Measurements from ENCODE around the gene PHF13.

Gene PHF13

DNA sequence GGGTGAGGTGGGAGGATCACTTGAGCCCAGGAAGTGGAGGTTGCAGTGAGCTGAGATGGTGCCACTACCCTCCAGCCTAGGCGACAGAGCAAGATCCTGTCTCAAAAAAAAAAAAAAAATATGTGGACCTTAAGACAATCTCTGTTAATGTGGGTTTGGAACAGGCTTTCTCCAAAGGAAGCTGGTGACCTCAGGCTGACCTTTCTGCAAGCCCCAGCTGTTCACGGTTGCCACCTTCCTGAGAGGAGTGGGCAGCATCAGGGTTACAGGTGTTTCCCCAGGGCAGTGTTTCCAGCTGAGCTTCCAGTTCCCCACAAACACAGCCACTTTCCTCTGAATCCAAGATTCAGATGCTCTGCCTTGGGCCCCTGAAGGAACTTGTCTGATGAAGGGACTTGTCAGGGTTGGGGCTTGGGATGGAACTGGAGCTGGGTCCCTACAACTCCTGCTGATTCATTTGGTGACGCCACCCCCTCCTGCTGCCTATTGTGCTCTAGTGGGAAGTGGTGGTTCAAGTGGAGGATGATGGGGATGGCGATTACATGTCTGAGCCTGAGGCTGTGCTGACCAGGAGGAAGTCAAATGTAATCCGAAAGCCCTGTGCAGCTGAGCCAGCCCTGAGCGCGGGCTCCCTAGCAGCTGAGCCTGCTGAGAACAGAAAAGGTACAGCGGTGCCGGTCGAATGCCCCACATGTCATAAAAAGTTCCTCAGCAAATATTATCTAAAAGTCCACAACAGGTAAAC lies 31.8 kb upstream of the PHF13 start:
- Histone ChIP-seq H3K9ac (ENCODE audit: low read depth, low read length) (no peak overlapping the region), H3K9me3 (ENCODE audit: control insufficient read depth, insufficient read depth, low read length) (no peaks in the 10 kb centered on the region), H3K36me3 (ENCODE audit: insufficient read depth, low read length) (peaks cover 4% of the 10 kb centered on the region; the same call in 1 of the 2 replicates), H3K4me1 (ENCODE audit: insufficient read depth, low read length) (no peaks in the 10 kb centered on the region; the same call in 1 of the 2 replicates)

DNA sequence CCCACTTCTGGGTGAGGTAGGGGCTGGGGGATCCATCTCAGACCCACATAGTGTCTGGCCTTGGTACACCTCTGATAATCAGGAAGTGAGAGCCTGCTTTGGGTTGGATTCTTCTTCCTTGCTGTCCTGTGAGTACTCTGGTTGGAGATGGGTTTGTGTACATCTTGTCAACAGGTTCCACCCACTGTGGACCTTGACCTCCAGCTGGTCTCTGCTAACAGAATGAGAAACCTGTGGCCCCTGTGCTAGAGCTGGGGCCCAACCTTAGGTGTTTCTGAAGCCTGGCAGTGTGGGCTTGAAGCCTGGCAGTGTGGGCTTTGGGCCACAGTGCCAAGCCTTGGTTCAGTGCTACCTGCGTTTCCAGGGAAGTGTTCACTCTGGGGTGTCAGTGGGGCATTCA lies 31.2 kb upstream of the PHF13 start:
- Histone ChIP-seq H3K9ac (ENCODE audit: low read depth, low read length) (no peak overlapping the region), H3K36me3 (ENCODE audit: insufficient read depth, low read length) (peaks cover 4% of the 10 kb centered on the region; the same call in 1 of the 2 replicates), H3K4me1 (ENCODE audit: insufficient read depth, low read length) (no peaks in the 10 kb centered on the region; the same call in 1 of the 2 replicates), H3K9me3 (ENCODE audit: control insufficient read depth, insufficient read depth, low read length) (no peaks in the 10 kb centered on the region)

DNA sequence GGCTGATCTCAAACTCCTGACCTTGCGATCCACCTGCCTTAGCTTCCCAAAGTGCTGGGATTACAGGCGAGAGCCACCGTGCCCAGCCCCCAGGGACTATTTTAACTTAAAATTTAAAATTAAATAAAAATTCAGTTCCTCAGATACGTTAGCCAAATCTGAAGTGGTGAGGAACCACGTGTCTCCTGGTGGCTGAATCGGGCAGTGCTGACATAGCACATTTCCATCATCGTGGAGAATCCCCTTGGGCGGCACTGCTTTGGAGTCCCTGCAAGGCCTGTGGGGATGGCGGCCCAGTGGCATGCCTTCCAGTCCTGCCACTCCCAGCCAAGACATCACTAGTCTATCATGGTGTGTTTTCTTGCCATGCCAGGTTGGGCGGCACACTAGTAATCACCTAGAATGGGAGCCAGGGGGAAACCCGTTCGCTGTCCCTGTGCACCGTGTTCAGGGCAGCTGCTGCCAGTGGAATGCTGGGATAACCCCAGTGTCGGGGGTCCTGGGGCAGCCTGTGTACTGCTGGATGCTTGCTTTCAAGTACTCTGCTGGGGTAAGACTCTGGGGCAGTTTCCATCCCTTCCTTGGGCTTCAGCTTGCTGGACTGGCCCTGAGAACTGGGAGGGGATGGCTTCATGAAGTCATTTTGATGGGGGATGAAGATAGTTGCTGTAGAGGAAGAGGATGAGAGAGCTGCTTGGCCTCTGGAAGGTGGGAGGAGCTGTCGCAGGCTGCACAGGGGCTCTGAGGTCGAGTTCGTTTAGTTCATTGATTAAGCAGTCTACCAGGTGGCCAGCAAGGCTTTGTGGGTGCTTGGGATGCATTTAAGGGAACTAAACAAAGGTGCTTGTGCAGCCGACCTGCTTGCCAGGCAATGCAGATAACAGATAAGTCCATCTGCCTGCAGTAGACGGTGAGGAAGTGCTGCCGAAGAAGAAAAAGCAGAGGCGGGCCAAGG lies 29.1 kb upstream of the PHF13 start:
- no peak overlapping the region for H3K9ac ChIP-seq (ENCODE audit: low read depth, low read length)
- H3K4me1 ChIP-seq (ENCODE audit: insufficient read depth, low read length) = no peaks in the 10 kb centered on the region; the same call in 1 of the 2 replicates
- H3K36me3 ChIP-seq (ENCODE audit: insufficient read depth, low read length) = peaks cover 4% of the 10 kb centered on the region
- no peaks in the 10 kb centered on the region for H3K9me3 ChIP-seq (ENCODE audit: control insufficient read depth, insufficient read depth, low read length)

DNA sequence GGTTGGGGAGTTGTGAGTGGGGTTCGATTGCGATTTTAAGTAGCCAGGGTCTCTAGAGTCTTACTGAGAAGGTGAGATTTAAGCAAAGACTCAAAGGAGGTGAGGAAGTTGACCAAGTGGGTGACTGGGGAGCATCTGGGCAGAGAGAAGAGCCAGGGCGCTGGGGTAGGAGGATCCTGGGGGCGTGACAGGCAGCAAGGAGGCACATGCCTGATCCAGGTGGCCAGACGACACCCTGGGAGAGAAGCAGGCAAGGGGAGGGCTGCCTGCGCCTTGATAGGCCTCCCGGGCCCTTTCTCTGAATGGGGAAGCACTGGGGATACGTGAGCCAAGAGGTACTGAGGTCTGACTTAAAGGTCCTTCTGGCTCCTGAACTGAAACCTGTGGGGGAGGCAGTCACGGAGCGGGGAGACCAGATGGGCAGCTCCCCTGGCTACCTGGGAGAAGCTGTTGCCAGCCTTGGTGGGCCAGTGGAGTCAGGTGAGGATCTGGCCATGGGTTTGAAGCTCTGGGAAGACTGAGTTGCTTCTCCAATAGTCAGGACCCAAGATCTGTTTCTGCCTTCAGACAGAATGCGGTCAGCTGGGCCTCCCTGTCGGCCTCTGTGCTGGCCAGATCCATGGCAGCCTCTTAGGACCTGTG lies 28.3 kb upstream of the PHF13 start:
- no peaks in the 10 kb centered on the region; the same call in 1 of the 2 replicates for H3K4me1 ChIP-seq (ENCODE audit: insufficient read depth, low read length)
- H3K36me3 ChIP-seq (ENCODE audit: insufficient read depth, low read length) = peaks cover 4% of the 10 kb centered on the region
- H3K9ac ChIP-seq (ENCODE audit: low read depth, low read length) = no peak overlapping the region
- H3K9me3 ChIP-seq (ENCODE audit: control insufficient read depth, insufficient read depth, low read length) = no peaks in the 10 kb centered on the region

DNA sequence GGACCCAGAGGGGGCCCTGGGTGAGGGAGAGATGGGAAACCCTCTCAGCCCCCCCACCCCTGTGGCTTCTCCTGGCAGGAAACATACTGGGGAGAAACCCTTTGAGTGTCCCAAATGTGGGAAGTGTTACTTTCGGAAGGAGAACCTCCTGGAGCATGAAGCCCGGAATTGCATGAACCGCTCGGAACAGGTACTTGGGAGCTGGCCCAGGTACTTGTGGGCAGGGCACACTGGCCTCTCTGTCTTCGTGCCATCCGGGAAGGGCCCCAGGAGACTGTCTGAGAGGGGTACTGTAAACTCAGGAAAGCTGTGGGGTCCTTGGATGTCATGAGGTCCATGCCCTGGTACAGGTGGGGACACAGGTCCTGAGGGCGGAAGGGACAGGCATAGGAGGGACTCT lies 27.7 kb upstream of the PHF13 start:
- Histone ChIP-seq H3K9me3 (ENCODE audit: control insufficient read depth, insufficient read depth, low read length) (no peaks in the 10 kb centered on the region), H3K36me3 (ENCODE audit: insufficient read depth, low read length) (peaks cover 4% of the 10 kb centered on the region), H3K9ac (ENCODE audit: low read depth, low read length) (no peak overlapping the region), H3K4me1 (ENCODE audit: insufficient read depth, low read length) (no peaks in the 10 kb centered on the region)

DNA sequence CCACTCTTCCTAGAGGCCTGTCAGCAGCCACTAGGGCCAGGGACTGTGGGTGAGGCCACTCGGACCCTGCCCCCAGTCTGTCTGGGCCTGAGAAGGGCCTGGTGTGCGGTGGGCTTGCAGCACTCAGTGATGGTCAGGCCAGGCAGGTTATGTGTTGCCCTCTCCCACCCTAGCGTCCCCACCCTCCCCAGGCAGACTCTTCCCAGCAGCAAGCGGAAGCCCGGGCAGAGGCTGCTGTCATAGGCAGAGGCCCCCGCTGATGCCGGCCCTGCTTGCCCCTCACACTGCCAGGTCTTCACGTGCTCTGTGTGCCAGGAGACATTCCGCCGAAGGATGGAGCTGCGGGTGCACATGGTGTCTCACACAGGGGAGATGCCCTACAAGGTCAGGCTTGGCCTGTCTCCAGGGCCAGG lies 27.1 kb upstream of the PHF13 start:
- Histone ChIP-seq H3K4me1 (ENCODE audit: insufficient read depth, low read length) (no peaks in the 10 kb centered on the region), H3K36me3 (ENCODE audit: insufficient read depth, low read length) (peaks cover 4% of the 10 kb centered on the region), H3K9me3 (ENCODE audit: control insufficient read depth, insufficient read depth, low read length) (no peaks in the 10 kb centered on the region), H3K9ac (ENCODE audit: low read depth, low read length) (no peak overlapping the region)

DNA sequence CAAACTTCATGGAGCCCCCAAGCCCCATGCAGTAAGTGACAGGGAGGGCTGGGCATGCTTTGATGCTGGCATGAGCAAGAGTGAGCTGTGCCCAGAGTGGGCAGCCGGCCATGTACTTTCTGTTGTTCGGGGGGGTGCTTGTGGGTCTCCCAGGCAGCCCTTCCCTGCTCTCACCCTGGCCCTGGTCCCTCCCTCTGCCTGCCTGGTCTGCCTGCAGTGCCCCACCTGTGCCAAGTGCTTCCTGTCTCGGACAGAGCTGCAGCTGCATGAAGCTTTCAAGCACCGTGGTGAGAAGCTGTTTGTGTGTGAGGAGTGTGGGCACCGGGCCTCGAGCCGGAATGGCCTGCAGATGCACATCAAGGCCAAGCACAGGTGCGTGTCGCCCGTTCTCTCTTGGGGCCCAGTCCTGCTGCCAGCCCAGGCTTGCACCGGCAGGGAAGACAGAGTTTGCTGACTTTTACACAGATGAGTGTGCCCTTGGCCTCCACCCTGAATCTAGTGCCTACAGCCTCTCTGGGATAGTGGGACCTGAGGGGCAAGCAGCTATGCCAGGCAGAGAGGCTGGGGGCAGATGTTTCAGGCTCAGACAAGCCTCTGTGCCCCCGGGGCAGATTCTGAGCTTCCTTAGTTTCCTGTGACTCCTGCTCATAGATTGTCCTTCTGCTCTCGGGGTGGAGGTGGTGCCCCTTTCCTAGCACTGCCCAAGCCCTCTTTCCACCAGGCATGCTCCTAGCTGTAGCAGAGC lies 26.1 kb upstream of the PHF13 start:
- H3K9ac ChIP-seq (ENCODE audit: low read depth, low read length) = no peak overlapping the region
- no peaks in the 10 kb centered on the region; the same call in none of the 2 replicates for H3K36me3 ChIP-seq (ENCODE audit: insufficient read depth, low read length)
- no peaks in the 10 kb centered on the region for H3K4me1 ChIP-seq (ENCODE audit: insufficient read depth, low read length)

DNA sequence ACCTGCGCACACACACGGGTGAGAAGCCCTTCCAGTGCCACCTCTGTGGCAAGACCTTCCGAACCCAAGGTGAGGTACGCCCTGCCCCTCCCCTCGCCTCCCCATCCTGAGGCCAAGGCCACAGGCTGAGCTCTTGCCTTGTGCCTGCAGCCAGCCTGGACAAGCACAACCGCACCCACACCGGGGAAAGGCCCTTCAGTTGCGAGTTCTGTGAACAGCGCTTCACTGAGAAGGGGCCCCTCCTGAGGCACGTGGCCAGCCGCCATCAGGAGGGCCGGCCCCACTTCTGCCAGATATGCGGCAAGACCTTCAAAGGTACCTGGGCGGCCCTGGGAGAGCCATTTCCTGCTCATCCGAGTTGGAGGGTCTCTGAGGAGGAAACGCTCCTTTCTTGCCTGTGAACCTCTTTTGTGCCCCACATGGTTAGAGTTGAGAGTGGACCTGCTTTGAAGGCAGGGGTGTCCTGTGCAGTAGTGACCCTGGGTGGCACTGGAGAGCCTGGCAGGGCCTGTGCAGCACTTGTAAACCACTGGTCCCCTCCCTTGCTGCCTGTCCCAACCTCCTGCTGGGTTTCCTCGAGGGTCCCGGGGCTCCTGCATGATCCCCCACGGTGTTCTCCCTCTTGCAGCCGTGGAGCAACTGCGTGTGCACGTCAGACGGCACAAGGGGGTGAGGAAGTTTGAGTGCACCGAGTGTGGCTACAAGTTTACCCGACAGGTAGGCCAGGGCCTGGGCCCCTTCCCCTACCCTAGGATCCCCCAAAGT lies 25.2 kb upstream of the PHF13 start:
- H3K36me3 ChIP-seq (ENCODE audit: insufficient read depth, low read length) = no peaks in the 10 kb centered on the region; the same call in 1 of the 2 replicates
- no peak overlapping the region for H3K9ac ChIP-seq (ENCODE audit: low read depth, low read length)
- H3K4me1 ChIP-seq (ENCODE audit: insufficient read depth, low read length) = no peaks in the 10 kb centered on the region
- no peaks in the 10 kb centered on the region for H3K9me3 ChIP-seq (ENCODE audit: control insufficient read depth, insufficient read depth, low read length)

More for the DNA sequence above, 26.1 kb upstream of the PHF13 start:
- no peaks in the 10 kb centered on the region for H3K9me3 ChIP-seq (ENCODE audit: control insufficient read depth, insufficient read depth, low read length)

DNA sequence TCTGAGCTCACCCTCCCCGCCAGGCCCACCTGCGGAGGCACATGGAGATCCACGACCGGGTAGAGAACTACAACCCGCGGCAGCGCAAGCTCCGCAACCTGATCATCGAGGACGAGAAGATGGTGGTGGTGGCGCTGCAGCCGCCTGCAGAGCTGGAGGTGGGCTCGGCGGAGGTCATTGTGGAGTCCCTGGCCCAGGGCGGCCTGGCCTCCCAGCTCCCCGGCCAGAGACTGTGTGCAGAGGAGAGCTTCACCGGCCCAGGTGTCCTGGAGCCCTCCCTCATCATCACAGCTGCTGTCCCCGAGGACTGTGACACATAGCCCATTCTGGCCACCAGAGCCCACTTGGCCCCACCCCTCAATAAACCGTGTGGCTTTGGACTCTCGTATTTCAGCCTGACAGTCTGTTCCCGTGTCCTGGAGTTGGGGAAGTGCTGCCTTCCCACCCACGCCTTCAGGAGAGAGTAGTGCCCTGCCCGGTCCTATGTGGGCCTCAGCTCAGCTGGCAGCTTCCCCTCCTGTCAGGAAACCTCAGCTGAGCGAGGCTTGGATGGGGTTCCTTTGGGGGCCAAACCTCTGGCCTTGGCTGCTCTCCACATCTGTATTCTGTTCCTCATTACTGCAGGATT lies 24.5 kb upstream of the PHF13 start:
- Histone ChIP-seq H3K4me1 (ENCODE audit: insufficient read depth, low read length) (no peaks in the 10 kb centered on the region), H3K9ac (ENCODE audit: low read depth, low read length) (no peak overlapping the region), H3K9me3 (ENCODE audit: control insufficient read depth, insufficient read depth, low read length) (no peaks in the 10 kb centered on the region), H3K36me3 (ENCODE audit: insufficient read depth, low read length) (no peaks in the 10 kb centered on the region; the same call in 1 of the 2 replicates)

DNA sequence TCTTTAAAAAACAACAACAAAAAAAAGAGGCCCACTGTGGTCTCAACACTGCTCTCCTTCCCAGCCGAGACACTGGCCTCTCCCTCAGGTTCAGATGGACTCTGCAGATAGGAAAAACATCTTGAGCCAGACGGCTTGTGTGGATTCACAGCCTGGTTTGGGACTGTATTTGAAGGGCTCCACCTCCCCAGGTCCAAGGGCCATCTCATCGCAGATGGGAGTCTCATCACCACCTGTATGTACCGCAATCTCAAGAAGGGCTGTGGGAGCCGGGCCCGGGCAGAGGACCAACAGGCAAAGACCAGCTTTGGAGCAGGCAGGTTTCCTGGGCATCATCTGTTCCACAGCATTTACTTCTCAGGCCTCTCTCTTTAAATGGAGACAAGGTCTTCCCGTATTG lies 23.5 kb upstream of the PHF13 start:
- Histone ChIP-seq H3K36me3 (ENCODE audit: insufficient read depth, low read length) (no peaks in the 10 kb centered on the region; the same call in 1 of the 2 replicates), H3K4me1 (ENCODE audit: insufficient read depth, low read length) (no peaks in the 10 kb centered on the region), H3K9ac (ENCODE audit: low read depth, low read length) (no peak overlapping the region), H3K9me3 (ENCODE audit: control insufficient read depth, insufficient read depth, low read length) (no peaks in the 10 kb centered on the region)

DNA sequence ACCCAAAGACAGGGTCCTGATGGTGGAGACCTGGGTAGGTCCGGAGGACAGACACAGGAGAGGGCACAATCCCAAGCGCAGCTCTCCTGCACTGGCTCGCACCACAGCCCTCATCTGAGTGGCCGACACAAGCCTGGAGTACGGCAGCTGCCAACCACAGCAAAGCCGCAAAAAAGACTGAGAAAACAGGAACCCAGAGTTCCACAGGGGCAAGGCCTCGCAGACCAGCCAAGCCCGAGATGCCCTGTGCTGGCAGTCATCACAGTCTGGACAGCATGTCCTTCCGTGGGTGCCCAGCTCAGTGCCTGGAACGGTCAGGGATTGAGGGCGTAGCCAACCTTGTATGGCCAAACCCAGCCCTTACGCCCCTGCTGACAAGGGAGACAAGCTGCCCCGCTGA lies 22.3 kb upstream of the PHF13 start:
- no peaks in the 10 kb centered on the region for H3K4me1 ChIP-seq (ENCODE audit: insufficient read depth, low read length)

DNA sequence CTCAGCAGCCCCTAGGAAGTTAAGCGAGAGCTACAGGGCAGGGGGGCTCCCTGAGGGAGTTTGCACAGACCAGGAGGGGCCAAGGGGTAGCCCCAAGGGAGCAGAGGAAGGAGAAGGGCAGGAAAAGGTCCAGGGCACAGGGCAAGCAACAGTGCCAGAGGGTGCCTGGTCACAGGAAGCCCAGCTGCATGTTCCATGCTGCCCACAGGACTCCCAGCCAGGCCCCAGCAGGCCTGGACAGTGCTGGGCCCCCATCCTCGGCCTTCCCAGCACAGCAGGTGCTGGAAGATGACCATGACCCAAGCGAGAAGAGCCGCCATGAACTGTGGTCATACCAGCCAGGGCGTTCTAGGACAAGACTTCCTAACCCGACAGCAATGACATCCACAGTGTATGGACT lies 21.9 kb upstream of the PHF13 start:
- no peak overlapping the region for H3K9ac ChIP-seq (ENCODE audit: low read depth, low read length)
- no peaks in the 10 kb centered on the region for H3K9me3 ChIP-seq (ENCODE audit: control insufficient read depth, insufficient read depth, low read length)
- H3K4me1 ChIP-seq (ENCODE audit: insufficient read depth, low read length) = no peaks in the 10 kb centered on the region
- no peaks in the 10 kb centered on the region; the same call in 1 of the 2 replicates for H3K36me3 ChIP-seq (ENCODE audit: insufficient read depth, low read length)

More for the DNA sequence above, 22.3 kb upstream of the PHF13 start:
- H3K36me3 ChIP-seq (ENCODE audit: insufficient read depth, low read length) = no peaks in the 10 kb centered on the region; the same call in 1 of the 2 replicates
- H3K9me3 ChIP-seq (ENCODE audit: control insufficient read depth, insufficient read depth, low read length) = no peaks in the 10 kb centered on the region
- no peak overlapping the region for H3K9ac ChIP-seq (ENCODE audit: low read depth, low read length)

DNA sequence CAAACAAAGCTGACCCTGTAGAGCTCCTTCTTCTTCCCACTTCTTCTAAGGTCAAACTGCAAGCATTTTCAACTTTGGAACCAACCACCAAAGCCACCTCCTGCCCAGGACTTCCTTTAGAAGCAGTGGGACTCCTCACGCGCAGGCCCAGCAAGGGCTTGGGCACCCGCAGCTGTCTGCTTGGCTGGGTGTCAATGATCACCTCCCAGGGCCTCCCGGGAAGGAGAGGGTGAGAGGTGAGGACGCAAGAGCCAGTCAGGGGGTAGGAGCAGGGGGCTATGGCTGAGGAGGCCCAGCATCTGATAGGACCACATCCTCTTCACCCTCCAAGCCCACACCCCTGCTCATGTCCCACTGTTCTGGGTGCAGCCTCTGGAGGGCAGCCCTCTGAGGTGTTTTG lies 21.1 kb upstream of the PHF13 start:
- Histone ChIP-seq H3K36me3 (ENCODE audit: insufficient read depth, low read length) (no peaks in the 10 kb centered on the region; the same call in 1 of the 2 replicates), H3K9me3 (ENCODE audit: control insufficient read depth, insufficient read depth, low read length) (no peaks in the 10 kb centered on the region), H3K4me1 (ENCODE audit: insufficient read depth, low read length) (no peaks in the 10 kb centered on the region), H3K9ac (ENCODE audit: low read depth, low read length) (no peak overlapping the region)

All from ES-I3 (cell line).